ENCODE results near the gene FGF18.

FGF18 gene

DNA sequence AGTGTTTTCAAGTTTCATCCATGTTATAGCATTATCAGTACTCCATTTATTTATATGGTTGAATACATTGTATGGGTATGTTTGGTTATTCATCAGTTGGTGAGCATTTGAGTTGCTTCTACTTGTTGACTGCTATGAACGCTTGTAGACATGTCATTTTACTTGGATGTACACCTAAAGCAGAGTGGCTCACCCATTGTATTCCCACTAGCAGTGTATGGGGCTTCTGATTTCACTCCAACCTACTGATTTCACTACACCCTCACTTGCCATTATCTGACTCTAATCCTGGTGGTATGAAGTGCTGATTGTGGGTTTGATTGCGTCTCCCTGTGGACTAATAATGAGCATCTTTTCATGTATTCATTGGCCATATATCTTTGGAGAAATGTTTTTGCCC is 22.3 kb upstream of the FGF18 start:
- TF ChIP-seq, protein P1, sequence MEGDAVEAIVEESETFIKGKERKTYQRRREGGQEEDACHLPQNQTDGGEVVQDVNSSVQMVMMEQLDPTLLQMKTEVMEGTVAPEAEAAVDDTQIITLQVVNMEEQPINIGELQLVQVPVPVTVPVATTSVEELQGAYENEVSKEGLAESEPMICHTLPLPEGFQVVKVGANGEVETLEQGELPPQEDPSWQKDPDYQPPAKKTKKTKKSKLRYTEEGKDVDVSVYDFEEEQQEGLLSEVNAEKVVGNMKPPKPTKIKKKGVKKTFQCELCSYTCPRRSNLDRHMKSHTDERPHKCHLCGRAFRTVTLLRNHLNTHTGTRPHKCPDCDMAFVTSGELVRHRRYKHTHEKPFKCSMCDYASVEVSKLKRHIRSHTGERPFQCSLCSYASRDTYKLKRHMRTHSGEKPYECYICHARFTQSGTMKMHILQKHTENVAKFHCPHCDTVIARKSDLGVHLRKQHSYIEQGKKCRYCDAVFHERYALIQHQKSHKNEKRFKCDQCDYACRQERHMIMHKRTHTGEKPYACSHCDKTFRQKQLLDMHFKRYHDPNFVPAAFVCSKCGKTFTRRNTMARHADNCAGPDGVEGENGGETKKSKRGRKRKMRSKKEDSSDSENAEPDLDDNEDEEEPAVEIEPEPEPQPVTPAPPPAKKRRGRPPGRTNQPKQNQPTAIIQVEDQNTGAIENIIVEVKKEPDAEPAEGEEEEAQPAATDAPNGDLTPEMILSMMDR (IDR thresholded peaks at IDR 0.05) = no peak

DNA sequence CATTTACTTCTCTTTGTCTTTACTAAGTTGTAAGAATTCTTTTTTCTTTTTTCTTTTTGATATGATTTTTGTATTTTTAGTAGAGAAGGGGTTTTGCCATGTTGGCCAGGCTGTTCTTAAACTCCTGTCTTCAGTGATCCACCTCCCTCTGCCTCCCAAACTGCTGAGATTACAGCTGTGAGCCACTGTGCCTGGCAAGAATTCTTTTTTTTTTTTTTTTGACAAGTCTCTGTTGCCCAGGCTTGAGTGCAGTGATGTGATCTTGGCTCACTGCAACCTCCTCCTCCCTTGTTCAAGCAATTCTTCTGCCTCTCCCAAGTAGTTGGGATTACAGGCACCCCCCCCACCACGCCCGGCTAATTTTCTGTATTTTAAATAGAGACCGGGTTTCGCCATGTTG is 21.8 kb upstream of the FGF18 start:
- TF ChIP-seq, protein P1 (IDR thresholded peaks at IDR 0.05) = no peak

DNA sequence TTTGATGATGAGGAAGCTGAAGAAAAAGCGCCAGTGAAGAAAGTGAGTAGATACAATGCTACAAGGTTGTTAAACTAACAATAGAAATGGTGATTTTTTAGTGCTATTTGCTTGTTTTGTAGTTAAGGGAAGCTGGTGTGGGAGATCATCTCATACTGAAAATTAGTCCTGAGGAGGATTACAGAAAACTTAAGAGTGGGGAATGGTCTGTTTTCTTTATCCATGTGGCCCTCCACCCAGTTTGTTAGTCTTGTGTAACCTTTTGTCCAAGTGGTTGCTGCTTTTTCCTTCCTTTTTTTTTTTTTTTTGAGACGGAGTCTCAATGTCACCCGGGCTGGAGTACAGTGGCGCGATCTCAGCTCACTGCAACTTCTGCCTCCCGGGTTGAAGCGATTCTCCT is 19.3 kb upstream of the FGF18 start:
- TF ChIP-seq, protein P1 (IDR thresholded peaks at IDR 0.05) = no peak

DNA sequence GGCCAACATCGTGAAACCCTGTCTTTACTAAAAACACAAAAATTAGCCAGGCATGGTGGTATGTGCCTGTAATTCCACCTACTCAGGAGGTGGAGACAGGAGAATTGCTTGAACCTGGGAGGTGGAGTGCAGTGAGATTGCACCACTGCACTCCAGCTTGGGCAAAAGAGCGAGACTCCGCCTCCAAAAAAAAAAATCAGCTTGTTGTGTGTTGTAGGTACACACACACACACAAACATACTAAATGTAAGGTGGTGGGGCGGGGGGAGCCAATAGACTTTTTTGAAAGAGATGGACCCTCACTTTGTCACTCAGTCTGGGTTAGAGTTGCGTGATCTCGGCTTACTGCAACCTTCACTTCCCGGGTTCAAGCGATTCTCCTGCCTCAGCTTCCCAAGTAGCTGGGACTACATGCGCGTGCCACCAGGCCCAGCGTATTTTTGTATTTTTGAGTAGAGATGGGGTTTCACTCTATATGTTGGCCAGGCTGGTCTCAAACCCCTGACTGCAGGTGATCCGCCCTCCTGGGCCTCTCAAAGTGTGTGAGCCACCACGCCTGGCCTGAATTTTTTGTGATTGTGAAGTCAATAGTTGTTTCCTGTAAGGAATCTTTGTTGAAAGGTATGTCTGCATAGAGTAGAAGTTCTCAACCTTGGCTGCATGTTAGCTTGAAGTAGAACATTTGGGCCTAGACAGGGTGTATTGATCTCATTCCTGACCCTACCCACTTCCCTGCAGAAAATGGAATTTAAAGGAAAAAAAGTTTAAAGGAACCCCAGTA is 18.1 kb upstream of the FGF18 start:
- TF ChIP-seq, protein P1 (IDR thresholded peaks at IDR 0.05) = no peak

DNA sequence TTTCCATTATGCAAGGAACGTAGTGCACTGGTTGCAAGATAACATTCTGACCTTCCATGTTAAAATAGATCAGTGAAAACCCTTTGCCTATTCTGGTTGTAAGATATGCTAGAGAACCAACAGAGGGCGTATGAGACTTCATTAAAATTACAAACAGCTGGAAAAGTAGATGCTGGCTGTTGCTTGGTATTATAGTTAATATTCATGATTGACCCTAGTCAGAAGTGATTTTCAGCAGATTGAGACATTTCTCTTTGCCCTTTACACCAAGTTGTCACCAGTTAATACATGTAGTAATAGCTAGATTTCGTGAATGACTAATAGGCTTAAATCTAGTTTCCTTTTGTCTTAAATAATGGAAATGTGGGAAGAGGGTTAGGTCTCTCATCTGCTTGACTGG is 13.8 kb upstream of the FGF18 start:
- TF ChIP-seq, protein P1 (IDR thresholded peaks at IDR 0.05) = peak; percentile 55

DNA sequence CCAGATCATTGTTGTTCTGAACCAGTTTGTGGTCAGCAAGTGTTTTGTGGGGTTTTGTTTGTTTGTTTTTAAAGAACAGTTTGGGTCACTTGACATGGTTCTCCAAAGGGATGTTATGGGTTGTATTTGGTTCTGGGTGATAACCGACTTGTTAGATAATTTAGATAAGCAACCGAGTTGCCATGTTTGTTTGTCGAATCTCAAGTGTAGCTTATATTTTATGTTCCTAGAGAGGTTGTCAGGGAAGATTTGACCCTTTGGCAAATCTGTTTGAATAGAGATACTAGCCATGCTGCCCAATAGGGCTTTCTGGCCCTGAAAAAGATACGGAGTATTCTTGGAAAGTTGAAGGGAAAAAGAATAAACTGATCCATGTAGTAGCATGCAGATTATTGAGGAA is 12.2 kb upstream of the FGF18 start:
- TF ChIP-seq, protein P1 (IDR thresholded peaks at IDR 0.05) = no peak

DNA sequence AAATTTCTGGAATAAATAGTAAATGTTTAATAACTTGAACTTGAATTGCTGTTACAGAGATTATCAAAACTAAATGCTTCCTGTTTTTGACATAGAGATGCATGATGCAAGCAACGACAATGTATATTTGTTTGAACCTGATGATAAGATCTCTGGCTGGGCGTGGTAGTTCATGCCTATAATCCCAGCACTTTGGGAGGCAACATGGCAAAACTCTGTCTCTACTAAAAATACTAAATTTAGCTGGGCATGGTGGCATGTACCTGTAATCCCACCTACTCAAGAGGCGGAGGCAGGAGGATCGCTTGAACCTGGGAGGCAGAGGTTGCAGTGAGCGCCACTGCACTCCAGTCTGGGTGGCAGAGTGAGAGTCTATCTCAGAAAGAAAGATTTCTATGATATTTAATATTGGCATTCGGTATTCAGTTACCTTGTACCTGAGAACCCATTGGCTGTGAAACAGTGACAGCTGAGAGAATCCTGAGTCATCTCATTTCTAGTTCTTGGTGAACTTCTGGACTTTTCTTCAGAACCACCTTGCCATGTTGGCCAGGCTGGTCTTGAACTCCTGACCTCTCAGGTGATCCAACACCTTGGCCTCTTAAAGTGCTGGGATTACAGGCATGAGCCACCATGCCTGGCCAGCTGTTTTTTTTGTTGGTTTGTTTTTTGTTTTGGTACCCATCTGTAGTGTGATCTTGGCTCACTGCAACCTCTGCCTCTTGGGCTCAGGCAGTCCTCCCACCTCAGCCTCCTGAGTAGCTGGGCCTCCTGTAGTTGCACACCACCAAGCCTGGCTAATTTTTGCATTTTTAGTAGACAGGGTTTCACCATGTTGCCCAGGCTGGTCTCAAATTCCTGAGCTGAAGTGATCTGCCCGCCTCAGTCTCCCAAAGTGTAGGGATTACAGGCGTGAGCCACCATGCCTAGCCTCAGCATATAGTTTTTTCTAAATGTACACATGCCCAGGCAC is 10.0 kb upstream of the FGF18 start:
- TF ChIP-seq, protein P1 (IDR thresholded peaks at IDR 0.05) = no peak

All from LNCAP (cell line).